IMR-90 (cell line): ENCODE data around the gene CYP1A2. TPM values are rescaled to one million over a fixed set of nuclear protein-coding genes. Genes with fewer than 3 reads are reported as not detected.

ENCODE experiments used
- ATAC-seq: fragments of 200-7000 bp; cut with Tn5 transposase; 2 replicates; pipeline ENCODE4 v1.9.1; 2020; ENCODE audit warnings: low read depth, mild to moderate bottlenecking, moderate library complexity
- BruUV-seq: library from RNA; stranded (reverse); fragments of 400-500 nt; replicated peaks from 2 replicates; lab custom pipeline; 2021; lab: Mats Ljungman, UMichigan
- CTCF ChIA-PET: fragments of 300-600 bp; formaldehyde crosslinking; extraction: SDS; loops from one replicate; lab custom pipeline; 2021; ENCODE audit warnings: antibody characterized with exemption; lab: Yijun Ruan, JAX
- POLR2A ChIA-PET: fragments of 300-600 bp; sonication (Branson Sonifier 250); formaldehyde crosslinking; loops from one replicate; lab custom pipeline; 2022; ENCODE audit warnings: antibody characterized with exemption; ENCODE audit not compliant: unreplicated experiment; lab: Charles Lee
- DNase-seq: peaks from one replicate; pipeline ENCODE4 v3.0.0; 2013
- H2AFZ ChIP-seq: replicated peaks from 2 replicates; pipeline ENCODE3; 2013; ENCODE audit warnings: low read length, mild to moderate bottlenecking; ENCODE audit not compliant: poor library complexity
- H2AK5ac ChIP-seq: 2 replicates; pipeline ENCODE4 v1.6.1; 2013; ENCODE audit warnings: low read depth, low read length, inconsistent platforms
- H2AK9ac ChIP-seq: replicated peaks from 2 replicates; pipeline ENCODE3; 2013; ENCODE audit warnings: mild to moderate bottlenecking, low read depth, low read length, moderate library complexity; ENCODE audit not compliant: poor library complexity
- H2BK120ac ChIP-seq: 2 replicates; pipeline ENCODE4 v1.6.1; 2013; ENCODE audit warnings: low read depth, low read length, inconsistent platforms
- H2BK15ac ChIP-seq: 3 replicates; pipeline ENCODE4 v1.6.1; 2013; ENCODE audit warnings: low read depth, low read length, inconsistent platforms
- H2BK20ac ChIP-seq: 2 replicates; pipeline ENCODE4 v1.6.1; 2013; ENCODE audit warnings: low read depth, mild to moderate bottlenecking, inconsistent platforms, low read length, moderate library complexity
- H2BK5ac ChIP-seq: 2 replicates; pipeline ENCODE4 v1.6.1; 2013; ENCODE audit warnings: mild to moderate bottlenecking, low read depth, low read length, inconsistent platforms; ENCODE audit not compliant: poor library complexity, severe bottlenecking
- H3K14ac ChIP-seq: replicated peaks from 2 replicates; pipeline ENCODE4 v1.6.1; 2013; ENCODE audit warnings: low read depth, low read length, inconsistent platforms
- H3K18ac ChIP-seq: 2 replicates; pipeline ENCODE4 v1.6.1; 2013; ENCODE audit warnings: low read depth, low read length, control low read depth
- H3K23ac ChIP-seq: 2 replicates; pipeline ENCODE4 v1.6.1; 2013; ENCODE audit warnings: low read depth, low read length, inconsistent platforms
- H3K27ac ChIP-seq: 2 replicates; pipeline ENCODE4 v1.5.1; 2013; ENCODE audit warnings: mild to moderate bottlenecking, control low read depth, low read length; ENCODE audit not compliant: insufficient read depth
- H3K27me3 ChIP-seq: 2 replicates; pipeline ENCODE4 v1.6.1; 2013; ENCODE audit warnings: low read length; ENCODE audit not compliant: control insufficient read depth, insufficient read depth
- H3K36me3 ChIP-seq: 2 replicates; pipeline ENCODE4 v1.6.1; 2013; ENCODE audit warnings: low read length, mixed read lengths; ENCODE audit not compliant: control insufficient read depth, insufficient read depth
- H3K4ac ChIP-seq: 2 replicates; pipeline ENCODE4 v1.6.1; 2013; ENCODE audit warnings: low read depth, low read length, inconsistent platforms
- H3K4me1 ChIP-seq: 2 replicates; pipeline ENCODE4 v1.6.1; 2013; ENCODE audit warnings: low read length, mixed read lengths; ENCODE audit not compliant: control insufficient read depth, insufficient read depth
- H3K4me2 ChIP-seq: 2 replicates; pipeline ENCODE4 v1.6.1; 2013; ENCODE audit warnings: low read depth, mild to moderate bottlenecking, control low read depth, low read length, moderate library complexity
- H3K4me3 ChIP-seq: 2 replicates; pipeline ENCODE4 v1.5.1; 2013; ENCODE audit warnings: low read depth, mild to moderate bottlenecking, control low read depth, low read length, moderate library complexity; ENCODE audit not compliant: insufficient read depth
- H3K56ac ChIP-seq: 2 replicates; pipeline ENCODE4 v1.6.1; 2013; ENCODE audit warnings: low read length, inconsistent platforms; ENCODE audit not compliant: insufficient read depth; ENCODE audit errors: extremely low read depth
- H3K79me1 ChIP-seq, 2 experiments: 2 replicates each; pipeline ENCODE4 v1.6.1; 2013; ENCODE audit warnings: low read length in 2 of 2, inconsistent platforms in 1 of 2, low read depth in 1 of 2
- H3K9ac ChIP-seq: 2 replicates; pipeline ENCODE4 v1.6.1; 2013; ENCODE audit warnings: low read depth, low read length, control low read depth
- H3K9me1 ChIP-seq: 2 replicates; pipeline ENCODE4 v1.6.1; 2013; ENCODE audit warnings: low read length, inconsistent platforms; ENCODE audit not compliant: insufficient read depth
- H3K9me3 ChIP-seq: 2 replicates; pipeline ENCODE4 v1.6.1; 2013; ENCODE audit warnings: low read length; ENCODE audit not compliant: control insufficient read depth, insufficient read depth
- H4K20me1 ChIP-seq: 2 replicates; pipeline ENCODE4 v1.6.1; 2013; ENCODE audit warnings: low read length, inconsistent platforms; ENCODE audit not compliant: insufficient read depth
- H4K5ac ChIP-seq: 2 replicates; pipeline ENCODE4 v1.6.1; 2013; ENCODE audit warnings: mild to moderate bottlenecking, low read depth, low read length, control low read depth
- H4K8ac ChIP-seq, 2 experiments: 2 replicates each; pipeline ENCODE4 v1.6.1; 2013; ENCODE audit warnings: low read depth in 2 of 2, low read length in 2 of 2, control low read depth in 1 of 2, inconsistent platforms in 1 of 2
- H4K91ac ChIP-seq: 2 replicates; pipeline ENCODE4 v1.6.1; 2013; ENCODE audit warnings: low read depth, low read length, inconsistent platforms; ENCODE audit not compliant: insufficient read depth
- CEBPB ChIP-seq: IDR thresholded peaks from 2 replicates; pipeline ENCODE4 v1.6.1; 2012; ENCODE audit warnings: low read depth, low read length, improper control_type of control experiment
- CHD1 ChIP-seq: IDR thresholded peaks from 2 replicates; pipeline ENCODE4 v1.6.1; 2012; ENCODE audit warnings: low read depth, low read length, improper control_type of control experiment
- CTCF ChIP-seq: conservative IDR thresholded peaks from 2 replicates; pipeline ENCODE4 v1.5.1; 2012; ENCODE audit warnings: mild to moderate bottlenecking, low read depth, low read length, improper control_type of control experiment
- MAFK ChIP-seq: IDR thresholded peaks from 2 replicates; pipeline ENCODE4 v1.6.1; 2012; ENCODE audit warnings: low read depth, low read length, improper control_type of control experiment
- MAZ ChIP-seq: IDR thresholded peaks from 2 replicates; pipeline ENCODE4 v1.6.1; 2012; ENCODE audit warnings: low read depth, mild to moderate bottlenecking, low read length, improper control_type of control experiment, moderate library complexity, borderline replicate concordance
- POLR2A ChIP-seq: IDR thresholded peaks from 2 replicates; pipeline ENCODE4 v1.6.1; 2012; ENCODE audit warnings: mild to moderate bottlenecking, low read depth, low read length
- RAD21 ChIP-seq: IDR thresholded peaks from 2 replicates; pipeline ENCODE4 v1.6.1; 2012; ENCODE audit warnings: low read length, improper control_type of control experiment
- whole genome bisulfite sequencing, 2 experiments: methylation state at CpG; one replicate each; pipeline versions ENCODE4 v1.1.5 to v1.1.7; 2013; ENCODE audit warnings: missing lambda C conversion rate in 2 of 2; ENCODE audit not compliant: insufficient read length in 1 of 2; ENCODE audit errors: extremely low coverage in 2 of 2; 5-methylcytosine and 5-hydroxymethylcytosine counted together
- dilution Hi-C: fragments of 300-500 bp; cut with HindIII; formaldehyde crosslinking; loops from one replicate; pipeline ENCODE4 v1.14.3; 2018; ENCODE audit warnings: low sequenced_read_pairs; ENCODE audit not compliant: unreplicated experiment
- in situ Hi-C: fragments of 300-500 bp; cut with MboI; formaldehyde crosslinking; loops from 3 replicates; pipeline ENCODE4 v1.14.3; 2019; ENCODE audit warnings: low sequenced_read_pairs, inconsistent platforms, mixed read lengths
- intact Hi-C: fragments of 100-400 bp; cut with micrococcal nuclease; formaldehyde crosslinking; loops from 2 replicates; pipeline ENCODE4 v1.10.0; 2022
- polyA plus RNA-seq, 3 experiments: library from polyadenylated mRNA; depleted of rRNA; stranded (reverse); fragments of >200 nt; gene quantifications; 2 replicates each; pipeline ENCODE4 v1.2.3, GENCODE V29; 2012; ENCODE audit warnings: low replicate concordance in 1 of 3
- total RNA-seq: library from RNA; depleted of rRNA; stranded (reverse); fragments of >200 nt; gene quantifications from 2 replicates; pipeline ENCODE4 v1.2.3, GENCODE V29; 2012

Gene CYP1A2
- total and polyA plus RNA-seq, 2 of the 4 experiments (the other 2 are of a cell fraction), result not detected

GRCh38 chr15:74773731-74774252 is 25.1 kb downstream of the CYP1A2 start:
- Histone ChIP-seq H3K4me2 (no peak overlapping the region), H3K9me3 (no peaks in the 10 kb centered on the region), H3K4me1 (no peaks in the 10 kb centered on the region), H2BK15ac (no peak overlapping the region), H3K4ac (no peak overlapping the region), H4K20me1 (no peaks in the 10 kb centered on the region), H3K9ac (no peak overlapping the region), H3K18ac (no peak overlapping the region), H3K14ac (no peak overlapping the region), H3K9me1 (no peaks in the 10 kb centered on the region), H2AK9ac (no peak overlapping the region), H2BK120ac (no peak overlapping the region), H4K91ac (no peak overlapping the region), H4K5ac (no peak overlapping the region), H4K8ac (no peak overlapping the region), H3K36me3 (no peaks in the 10 kb centered on the region), H3K56ac (no peak overlapping the region), H3K23ac (no peak overlapping the region), H2AFZ (no peak overlapping the region), H3K4me3 (no peak overlapping the region), H2BK5ac (no peak overlapping the region), H3K27me3 (peaks cover 9% of the 10 kb centered on the region; the same call in 1 of the 2 replicates), H2BK20ac (no peak overlapping the region), H2AK5ac (no peak overlapping the region), H3K27ac (no peak overlapping the region), H3K79me1 (no peaks in the 10 kb centered on the region)
- no TSS peak for BruUV-seq
- dilution Hi-C loops, result no loop called here
- ChIA-PET CTCF (no interaction called here), POLR2A (no interaction called here)
- intact Hi-C loops, result loop anchor here (5.0 kb wide), 1 partner anchor 429 kb away; the partner anchor contains the start of gene C15orf39
- no peak for TF ChIP-seq CHD1
- peak; percentile 62 for TF ChIP-seq CEBPB
- no peak for TF ChIP-seq MAFK
- no peak for TF ChIP-seq MAZ
- TF ChIP-seq CTCF, result no peak
- no peak for TF ChIP-seq POLR2A
- no peak for TF ChIP-seq RAD21
- DNase-seq (no peak), ATAC-seq (no peak)
- 40% methylated on average over 1 of the region's 5 CpGs; no CpG with 5 or more reads in 1 of the 2 experiments for WGBS, 2 experiments
- in situ Hi-C loops, result loop anchor here (5.0 to 10.0 kb wide), 2 partner anchors 174 to 399 kb away; no protein-coding TSS in a partner anchor
